Testis (tissue), 2 donors: ENCODE measurements around the gene PKDREJ.

Experiments
- POLR2A ChIP-seq: fragments of 450-650 bp; IDR thresholded peaks from one replicate; pipeline ENCODE4 v1.6.1; 2017; ENCODE audit warnings: antibody characterized with exemption, mild to moderate bottlenecking, moderate library complexity
- TF ChIP-seq, protein P1 (sequence below), 3 experiments: fragments of 450-650 bp in 2 of 3; fragments of 200-600 bp in 1 of 3; sonication (generic) in 1 of 3; IDR thresholded peaks; one replicate each; pipeline ENCODE4 v1.5.1; 2016 to 2019; ENCODE audit warnings: antibody characterized with exemption in 3 of 3, mild to moderate bottlenecking in 2 of 3, moderate library complexity in 1 of 3

DNA sequence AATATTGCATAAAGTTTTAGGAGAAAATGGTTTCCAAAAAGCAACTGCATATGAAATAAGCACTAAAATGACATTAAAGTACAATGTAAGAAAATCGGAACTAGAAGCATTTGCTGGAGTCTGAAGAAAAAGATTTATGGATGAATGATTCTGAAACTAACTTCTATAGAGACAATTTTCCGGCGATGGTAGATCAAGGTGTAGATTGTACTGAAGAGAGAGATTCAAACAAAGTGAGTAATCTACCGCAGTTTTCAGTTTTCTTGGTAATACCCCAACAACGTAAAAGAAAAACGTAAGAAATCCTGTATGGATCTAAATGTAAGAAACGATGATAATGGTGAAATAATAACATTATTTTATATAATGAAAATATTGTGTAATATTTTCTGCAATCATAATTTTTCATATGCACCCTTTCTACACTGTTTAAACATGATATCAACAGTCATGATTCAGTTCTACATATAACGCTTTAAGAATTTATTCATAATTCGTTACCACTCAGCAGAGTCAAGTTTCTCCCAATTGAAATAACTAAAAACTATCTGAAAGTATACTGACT lies 11.2 kb downstream of the PKDREJ start:
- no peak for TF ChIP-seq POLR2A
- TF ChIP-seq, protein P1, sequence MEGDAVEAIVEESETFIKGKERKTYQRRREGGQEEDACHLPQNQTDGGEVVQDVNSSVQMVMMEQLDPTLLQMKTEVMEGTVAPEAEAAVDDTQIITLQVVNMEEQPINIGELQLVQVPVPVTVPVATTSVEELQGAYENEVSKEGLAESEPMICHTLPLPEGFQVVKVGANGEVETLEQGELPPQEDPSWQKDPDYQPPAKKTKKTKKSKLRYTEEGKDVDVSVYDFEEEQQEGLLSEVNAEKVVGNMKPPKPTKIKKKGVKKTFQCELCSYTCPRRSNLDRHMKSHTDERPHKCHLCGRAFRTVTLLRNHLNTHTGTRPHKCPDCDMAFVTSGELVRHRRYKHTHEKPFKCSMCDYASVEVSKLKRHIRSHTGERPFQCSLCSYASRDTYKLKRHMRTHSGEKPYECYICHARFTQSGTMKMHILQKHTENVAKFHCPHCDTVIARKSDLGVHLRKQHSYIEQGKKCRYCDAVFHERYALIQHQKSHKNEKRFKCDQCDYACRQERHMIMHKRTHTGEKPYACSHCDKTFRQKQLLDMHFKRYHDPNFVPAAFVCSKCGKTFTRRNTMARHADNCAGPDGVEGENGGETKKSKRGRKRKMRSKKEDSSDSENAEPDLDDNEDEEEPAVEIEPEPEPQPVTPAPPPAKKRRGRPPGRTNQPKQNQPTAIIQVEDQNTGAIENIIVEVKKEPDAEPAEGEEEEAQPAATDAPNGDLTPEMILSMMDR (IDR thresholded peaks at IDR 0.05), result no peak
